ENCODE results near the gene TMEM44. TPM values are rescaled to one million over a fixed set of nuclear protein-coding genes. Genes with fewer than 3 reads are reported as not detected.

TMEM44 gene
- total RNA-seq, 1 experiment from 2014 or later = 8.3 TPM

DNA sequence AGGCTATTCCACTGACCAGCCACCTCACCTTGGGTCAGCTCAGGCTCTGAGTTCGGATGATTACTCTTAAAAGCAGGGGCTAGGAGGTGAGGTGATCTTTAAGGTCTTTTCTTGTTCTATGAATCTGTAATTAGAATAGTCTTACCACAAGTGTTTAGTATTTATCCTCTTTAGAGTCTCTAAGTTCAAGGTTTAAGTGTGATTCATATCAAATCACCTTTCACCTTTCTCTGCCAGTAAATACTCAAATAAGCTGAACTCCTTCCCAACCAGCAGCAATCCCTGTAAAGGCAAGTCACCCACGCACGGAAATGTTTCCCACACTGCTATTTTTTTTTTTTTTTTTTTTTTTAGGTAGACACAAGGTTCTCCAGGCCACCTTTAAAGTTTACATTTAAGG is 14.5 kb upstream of the TMEM44 start:
- Mint-ChIP-seq H3K27me3 (ENCODE audit: insufficient read depth, unreplicated experiment) (no peaks in the 10 kb centered on the region), H3K4me1 (ENCODE audit: insufficient read depth, unreplicated experiment) (no peaks in the 10 kb centered on the region), H3K4me3 (ENCODE audit: unreplicated experiment) (no peak overlapping the region), H3K36me3 (ENCODE audit: insufficient read depth, unreplicated experiment) (peaks cover 66% of the 10 kb centered on the region), H3K27ac (ENCODE audit: low read depth, unreplicated experiment) (no peak overlapping the region), H3K9me3 (ENCODE audit: unreplicated experiment) (no peaks in the 10 kb centered on the region)
- no peak for DNase-seq (ENCODE audit: unreplicated experiment)
- POLR2A ChIA-PET = interaction anchor here (0.8 to 1.4 kb wide), 2 partner anchors 12 to 14 kb away, joined by 3 to 6 read pairs; partner anchors contain the start of gene TMEM44
- intact Hi-C loops (cut with micrococcal nuclease) = no loop called here
- TF ChIP-seq, protein P1, sequence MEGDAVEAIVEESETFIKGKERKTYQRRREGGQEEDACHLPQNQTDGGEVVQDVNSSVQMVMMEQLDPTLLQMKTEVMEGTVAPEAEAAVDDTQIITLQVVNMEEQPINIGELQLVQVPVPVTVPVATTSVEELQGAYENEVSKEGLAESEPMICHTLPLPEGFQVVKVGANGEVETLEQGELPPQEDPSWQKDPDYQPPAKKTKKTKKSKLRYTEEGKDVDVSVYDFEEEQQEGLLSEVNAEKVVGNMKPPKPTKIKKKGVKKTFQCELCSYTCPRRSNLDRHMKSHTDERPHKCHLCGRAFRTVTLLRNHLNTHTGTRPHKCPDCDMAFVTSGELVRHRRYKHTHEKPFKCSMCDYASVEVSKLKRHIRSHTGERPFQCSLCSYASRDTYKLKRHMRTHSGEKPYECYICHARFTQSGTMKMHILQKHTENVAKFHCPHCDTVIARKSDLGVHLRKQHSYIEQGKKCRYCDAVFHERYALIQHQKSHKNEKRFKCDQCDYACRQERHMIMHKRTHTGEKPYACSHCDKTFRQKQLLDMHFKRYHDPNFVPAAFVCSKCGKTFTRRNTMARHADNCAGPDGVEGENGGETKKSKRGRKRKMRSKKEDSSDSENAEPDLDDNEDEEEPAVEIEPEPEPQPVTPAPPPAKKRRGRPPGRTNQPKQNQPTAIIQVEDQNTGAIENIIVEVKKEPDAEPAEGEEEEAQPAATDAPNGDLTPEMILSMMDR (IDR thresholded peaks at IDR 0.05; ENCODE audit: unreplicated experiment) = no peak
- BruUV-seq (replicated peaks) = no TSS peak
- CTCF ChIA-PET = interaction anchor here (0.6 kb wide), 1 partner anchor 38 kb away, joined by 5 read pairs; the partner anchor contains the start of gene FAM43A

DNA sequence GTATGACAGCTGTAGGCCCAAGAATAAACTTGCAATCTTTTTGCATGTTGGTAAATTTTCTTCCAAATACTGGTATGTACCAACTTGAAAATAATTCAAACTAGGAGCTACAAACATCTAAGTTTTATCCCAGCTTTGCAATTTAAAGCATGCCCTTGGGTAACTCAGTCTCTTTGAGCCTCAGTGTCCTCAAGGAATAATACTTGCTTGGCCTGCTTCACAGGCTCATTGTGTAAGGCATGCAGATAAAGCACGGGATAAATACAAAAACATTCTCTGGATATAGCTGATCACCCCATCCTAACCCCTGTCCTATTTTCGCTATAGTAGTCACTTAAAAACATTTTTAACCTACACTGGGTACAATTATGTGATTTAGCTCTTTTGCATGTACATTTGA is 9.6 kb upstream of the TMEM44 start:
- no peaks in the 10 kb centered on the region for H3K27me3 Mint-ChIP-seq (ENCODE audit: insufficient read depth, unreplicated experiment)

DNA sequence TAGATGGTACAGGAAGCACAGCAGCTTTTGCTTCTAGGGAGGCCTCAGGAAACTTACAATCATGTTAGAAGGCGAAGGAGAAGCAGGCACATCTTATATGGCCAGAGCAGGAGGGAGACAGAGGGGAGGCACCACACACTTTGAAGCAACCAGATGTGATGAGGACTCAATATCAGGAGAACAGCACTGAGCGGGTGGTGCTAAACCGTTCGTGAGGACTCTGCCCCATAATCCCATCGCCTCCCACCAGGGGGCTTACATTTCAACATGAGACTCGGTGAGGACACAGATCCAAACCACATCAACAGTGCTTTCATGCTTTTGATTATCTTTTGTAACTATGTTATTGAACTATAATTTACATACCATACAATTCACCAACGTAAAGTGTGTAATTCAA is 7.6 kb upstream of the TMEM44 start:
- ChIA-PET POLR2A (no interaction called here), CTCF (no interaction called here)
- TF ChIP-seq, protein P1 (IDR thresholded peaks at IDR 0.05; ENCODE audit: unreplicated experiment) = no peak
- BruUV-seq (replicated peaks) = TSS peak; percentile 61
- intact Hi-C loops (cut with micrococcal nuclease) = no loop called here
- Mint-ChIP-seq H3K4me3 (ENCODE audit: unreplicated experiment) (no peak overlapping the region), H3K27ac (ENCODE audit: low read depth, unreplicated experiment) (no peak overlapping the region), H3K9me3 (ENCODE audit: unreplicated experiment) (no peaks in the 10 kb centered on the region), H3K27me3 (ENCODE audit: insufficient read depth, unreplicated experiment) (no peaks in the 10 kb centered on the region), H3K4me1 (ENCODE audit: insufficient read depth, unreplicated experiment) (no peaks in the 10 kb centered on the region), H3K36me3 (ENCODE audit: insufficient read depth, unreplicated experiment) (peaks cover 49% of the 10 kb centered on the region)
- peak; percentile 25 for DNase-seq (ENCODE audit: unreplicated experiment)

More for the DNA sequence above, 9.6 kb upstream of the TMEM44 start:
- H3K9me3 Mint-ChIP-seq (ENCODE audit: unreplicated experiment) = no peaks in the 10 kb centered on the region
- no peak overlapping the region for H3K4me3 Mint-ChIP-seq (ENCODE audit: unreplicated experiment)
- TF ChIP-seq, protein P1 (IDR thresholded peaks at IDR 0.05; ENCODE audit: unreplicated experiment) = no peak
- H3K36me3 Mint-ChIP-seq (ENCODE audit: insufficient read depth, unreplicated experiment) = peaks cover 52% of the 10 kb centered on the region
- ChIA-PET POLR2A (interaction anchor here (0.9 to 1.0 kb wide), 3 partner anchors 9 to 29 kb away, joined by 3 to 6 read pairs (median 4); partner anchors contain the start of genes LSG1 and TMEM44), CTCF (interaction anchor here (0.6 to 2.0 kb wide), 4 partner anchors 9 to 359 kb away, joined by 3 to 7 read pairs (median 4); no protein-coding TSS in a partner anchor)
- intact Hi-C loops (cut with micrococcal nuclease) = no loop called here
- DNase-seq (ENCODE audit: unreplicated experiment) = no peak
- no peak overlapping the region for H3K27ac Mint-ChIP-seq (ENCODE audit: low read depth, unreplicated experiment)
- BruUV-seq (replicated peaks) = no TSS peak
- no peaks in the 10 kb centered on the region for H3K4me1 Mint-ChIP-seq (ENCODE audit: insufficient read depth, unreplicated experiment)

DNA sequence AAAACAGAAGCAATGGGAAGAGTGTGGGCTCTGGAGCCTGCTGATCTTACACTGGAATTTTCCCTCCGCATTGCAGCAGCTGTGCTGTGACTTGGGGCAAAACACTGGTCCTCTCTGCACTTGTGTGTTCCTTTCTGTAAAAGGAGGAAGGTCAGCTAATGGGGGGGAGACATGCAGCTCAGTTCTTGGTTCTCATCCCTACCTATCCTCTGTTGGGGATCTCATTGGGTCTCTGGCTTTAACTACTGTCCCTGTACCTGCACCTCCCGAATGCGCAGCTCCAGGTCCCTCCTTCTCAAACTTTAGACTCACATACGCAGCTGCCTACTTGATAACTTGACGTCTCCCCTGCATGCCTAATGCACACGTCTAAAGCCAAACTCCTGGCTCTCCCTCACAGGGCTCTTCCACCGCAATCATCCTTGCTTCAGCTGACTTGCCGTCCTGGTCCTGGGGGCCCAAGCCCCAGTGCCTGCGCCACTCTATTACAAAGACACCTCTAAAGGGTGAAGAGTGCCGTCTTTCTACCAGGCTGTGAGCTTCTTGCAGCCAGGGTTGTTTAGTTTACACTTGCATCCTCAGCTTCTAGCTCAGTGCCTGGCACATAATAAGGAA is 5.9 kb upstream of the TMEM44 start:
- BruUV-seq (replicated peaks) = no TSS peak
- no peak overlapping the region for H3K4me3 Mint-ChIP-seq (ENCODE audit: unreplicated experiment)
- peaks cover 6% of the 10 kb centered on the region for H3K4me1 Mint-ChIP-seq (ENCODE audit: insufficient read depth, unreplicated experiment)
- intact Hi-C loops (cut with micrococcal nuclease) = no loop called here
- H3K36me3 Mint-ChIP-seq (ENCODE audit: insufficient read depth, unreplicated experiment) = peaks cover 36% of the 10 kb centered on the region
- ChIA-PET POLR2A (interaction anchor here (0.6 kb wide), 1 partner anchor 377 kb away, joined by 3 read pairs; no protein-coding TSS in a partner anchor), CTCF (interaction anchor here (0.7 kb wide), 1 partner anchor 169 kb away, joined by 5 read pairs; no protein-coding TSS in a partner anchor)
- DNase-seq (ENCODE audit: unreplicated experiment) = no peak
- H3K27me3 Mint-ChIP-seq (ENCODE audit: insufficient read depth, unreplicated experiment) = no peaks in the 10 kb centered on the region
- TF ChIP-seq, protein P1 (IDR thresholded peaks at IDR 0.05; ENCODE audit: unreplicated experiment) = no peak
- peak overlapping the region; percentile 4 for H3K27ac Mint-ChIP-seq (ENCODE audit: low read depth, unreplicated experiment)
- H3K9me3 Mint-ChIP-seq (ENCODE audit: unreplicated experiment) = no peaks in the 10 kb centered on the region
